Measurements from ENCODE around the gene SLC18A2. TPM values are rescaled to one million over a fixed set of nuclear protein-coding genes. Genes with fewer than 3 reads are reported as not detected.

Gene SLC18A2
- total and polyA plus RNA-seq, 10 of the 15 experiments (the other 5 are each of a cell fraction or from before 2014, with no cell fraction given), result 0.06 to 1.1 (median 0.25) TPM; not detected in 5

GRCh38 chr10:117311261-117311660 lies 70.3 kb downstream of the SLC18A2 start:
- in situ Hi-C loops (cut with MboI), result no loop called here

GRCh38 chr10:117312430-117312829 lies 71.5 kb downstream of the SLC18A2 start:
- Histone ChIP-seq H3K4me3 (no peak overlapping the region), H3K79me2 (ENCODE audit: control insufficient read depth, insufficient read depth, low read length) (no peaks in the 10 kb centered on the region), H4K20me1 (ENCODE audit: control insufficient read depth, insufficient read depth) (no peaks in the 10 kb centered on the region), H3K4me2 (ENCODE audit: control insufficient read depth, insufficient read depth) (no peak overlapping the region), H2AFZ (ENCODE audit: control insufficient read depth, low read depth, low read length) (no peak overlapping the region), H3K27ac (ENCODE audit: control insufficient read depth, insufficient read depth) (no peak overlapping the region), H3K9me3 (replicated peaks; ENCODE audit: control insufficient read depth, insufficient read depth, low read length) (no peaks in the 10 kb centered on the region), H3K36me3 (ENCODE audit: control insufficient read depth in 2 of 2, insufficient read depth in 2 of 2, low read length in 1 of 2) (peaks cover 0 to 2% of the 10 kb centered on the region in 2 experiments; a peak in 3 of 4 replicates), H3K27me3 (replicated peaks in 1 of 2; ENCODE audit: control insufficient read depth in 2 of 2, insufficient read depth in 2 of 2, low read length in 1 of 2) (no peaks in the 10 kb centered on the region), H3K9ac (ENCODE audit: control insufficient read depth, insufficient read depth, low read length) (no peak overlapping the region), H3K4me1 (ENCODE audit: control insufficient read depth, insufficient read depth, low read length) (no peaks in the 10 kb centered on the region)
- ChIA-PET CTCF (interaction anchor here (0.7 kb wide), 1 partner anchor 11 kb away, joined by 3 read pairs; no protein-coding TSS in a partner anchor), POLR2A (no interaction called here), RAD21 (ENCODE audit: unreplicated experiment) (no interaction called here), SMC1A (ENCODE audit: uncharacterized antibody, unreplicated experiment) (interaction anchor here (1.1 kb wide), 1 partner anchor 76 kb away, joined by 3 read pairs; no protein-coding TSS in a partner anchor)
- WGBS (ENCODE audit: insufficient coverage, insufficient replicate concordance, low lambda C conversion rate, missing lambda C conversion rate), result 97% methylated on average over 4 of the region's 4 CpGs
- no peak for TF ChIP-seq RFX5 (IDR thresholded peaks at IDR 0.05; ENCODE audit: low read depth, low read length)
- TF ChIP-seq PAX8 (IDR thresholded peaks at IDR 0.05), result no peak
- TF ChIP-seq MAX (IDR thresholded peaks at IDR 0.05; ENCODE audit: low read depth, low read length), result no peak
- no peak for TF ChIP-seq E2F4 (IDR thresholded peaks at IDR 0.05; ENCODE audit: low read depth, low read length)
- BruUV-seq (replicated peaks), result no TSS peak
- ATAC-seq, result no peak
- intact Hi-C loops (cut with micrococcal nuclease; ENCODE audit: unreplicated experiment), result no loop called here
- no peak for DNase-seq (ENCODE audit: low read depth, low spot score)
- no peak for FAIRE-seq
- in situ Hi-C loops (cut with MboI), result no loop called here

More at GRCh38 chr10:117311261-117311660, 70.3 kb downstream of the SLC18A2 start:
- ChIA-PET CTCF (interaction anchor here (4.1 kb wide), 1 partner anchor 8 kb away, joined by 38 read pairs; no protein-coding TSS in a partner anchor), SMC1A (ENCODE audit: uncharacterized antibody, unreplicated experiment) (no interaction called here), POLR2A (no interaction called here), RAD21 (ENCODE audit: unreplicated experiment) (no interaction called here)
- BruUV-seq (replicated peaks), result no TSS peak
- FAIRE-seq (no peak), ATAC-seq (no peak), DNase-seq (ENCODE audit: low read depth, low spot score) (no peak)
- peaks cover 0 to 2% of the 10 kb centered on the region in 2 experiments; a peak in 3 of 4 replicates for H3K36me3 ChIP-seq (ENCODE audit: control insufficient read depth in 2 of 2, insufficient read depth in 2 of 2, low read length in 1 of 2)
- H3K4me3 ChIP-seq, result no peak overlapping the region
- no peaks in the 10 kb centered on the region for H3K9me3 ChIP-seq (replicated peaks; ENCODE audit: control insufficient read depth, insufficient read depth, low read length)
- 88% methylated on average over 5 of the region's 5 CpGs for WGBS (ENCODE audit: insufficient coverage, insufficient replicate concordance, low lambda C conversion rate, missing lambda C conversion rate)
- TF ChIP-seq POLR2A (IDR thresholded peaks at IDR 0.05; ENCODE audit: low read depth, low read length), result no peak
- H3K4me1 ChIP-seq (ENCODE audit: control insufficient read depth, insufficient read depth, low read length), result no peaks in the 10 kb centered on the region
- no peaks in the 10 kb centered on the region for H3K27me3 ChIP-seq (replicated peaks in 1 of 2; ENCODE audit: control insufficient read depth in 2 of 2, insufficient read depth in 2 of 2, low read length in 1 of 2)
- H3K27ac ChIP-seq (ENCODE audit: control insufficient read depth, insufficient read depth), result no peak overlapping the region
- intact Hi-C loops (cut with micrococcal nuclease; ENCODE audit: unreplicated experiment), result no loop called here
- no peak overlapping the region for H3K4me2 ChIP-seq (ENCODE audit: control insufficient read depth, insufficient read depth)
- H4K20me1 ChIP-seq (ENCODE audit: control insufficient read depth, insufficient read depth), result no peaks in the 10 kb centered on the region
- H3K9ac ChIP-seq (ENCODE audit: control insufficient read depth, insufficient read depth, low read length), result no peak overlapping the region
- H2AFZ ChIP-seq (ENCODE audit: control insufficient read depth, low read depth, low read length), result no peak overlapping the region
- no peaks in the 10 kb centered on the region for H3K79me2 ChIP-seq (ENCODE audit: control insufficient read depth, insufficient read depth, low read length)

All from GM12878 (cell line).